ENCODE measurements around the gene ATR.

DNA sequence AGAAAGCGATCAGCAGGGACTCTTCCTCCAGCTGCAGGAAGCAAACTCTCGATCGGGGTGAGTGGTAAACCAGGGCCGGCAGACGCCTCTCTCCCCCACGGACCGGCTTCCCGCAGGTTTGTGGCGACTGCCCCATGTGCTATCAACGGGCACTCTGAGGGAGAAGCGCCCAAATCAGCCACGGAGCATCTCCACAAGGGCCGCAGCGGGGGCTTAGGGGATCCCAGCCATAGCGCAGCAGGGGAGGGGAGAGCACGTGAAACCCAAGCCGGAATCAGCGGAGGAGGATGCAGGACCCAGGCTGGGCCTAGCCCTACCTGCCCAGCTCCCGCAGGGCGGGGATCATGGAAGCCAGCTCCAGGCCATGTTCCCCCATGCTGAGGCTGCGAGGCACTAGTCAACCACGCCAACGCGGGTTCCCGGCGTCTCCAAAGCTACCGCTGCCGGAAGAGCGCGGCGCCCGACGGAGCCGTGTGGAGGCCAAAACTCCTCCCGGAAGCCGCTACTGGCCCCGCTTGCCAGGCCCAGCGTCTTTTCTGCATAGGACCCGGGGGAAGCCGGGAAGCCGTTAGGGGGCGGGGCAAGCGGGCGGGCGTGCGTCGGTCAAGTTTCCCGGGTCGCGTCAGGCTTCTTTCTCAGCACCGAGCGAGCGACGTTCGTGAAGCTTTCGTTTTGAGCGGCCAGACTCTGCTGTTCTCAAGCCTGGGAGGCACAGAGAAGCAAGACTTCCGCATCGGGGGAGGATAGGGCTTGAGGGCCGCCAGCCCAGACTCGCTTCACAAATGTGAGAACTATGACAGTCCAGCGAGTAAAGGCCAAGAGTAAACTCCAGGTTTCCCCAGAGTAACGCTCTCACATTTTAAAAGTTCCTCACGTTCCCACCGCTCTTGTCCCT is at the start of gene ATR:
- no peak for TF ChIP-seq CTCF (conservative IDR thresholded peaks at IDR 0.05; ENCODE audit: low read depth, low read length)
- no peak for TF ChIP-seq EZH2phosphoT487 (IDR thresholded peaks at IDR 0.05; ENCODE audit: borderline replicate concordance, low read length)
- no peak for TF ChIP-seq EZH2 (IDR thresholded peaks at IDR 0.05; ENCODE audit: low read length, unreplicated experiment)
